ENCODE results near the gene EXOC4.

Gene EXOC4

DNA sequence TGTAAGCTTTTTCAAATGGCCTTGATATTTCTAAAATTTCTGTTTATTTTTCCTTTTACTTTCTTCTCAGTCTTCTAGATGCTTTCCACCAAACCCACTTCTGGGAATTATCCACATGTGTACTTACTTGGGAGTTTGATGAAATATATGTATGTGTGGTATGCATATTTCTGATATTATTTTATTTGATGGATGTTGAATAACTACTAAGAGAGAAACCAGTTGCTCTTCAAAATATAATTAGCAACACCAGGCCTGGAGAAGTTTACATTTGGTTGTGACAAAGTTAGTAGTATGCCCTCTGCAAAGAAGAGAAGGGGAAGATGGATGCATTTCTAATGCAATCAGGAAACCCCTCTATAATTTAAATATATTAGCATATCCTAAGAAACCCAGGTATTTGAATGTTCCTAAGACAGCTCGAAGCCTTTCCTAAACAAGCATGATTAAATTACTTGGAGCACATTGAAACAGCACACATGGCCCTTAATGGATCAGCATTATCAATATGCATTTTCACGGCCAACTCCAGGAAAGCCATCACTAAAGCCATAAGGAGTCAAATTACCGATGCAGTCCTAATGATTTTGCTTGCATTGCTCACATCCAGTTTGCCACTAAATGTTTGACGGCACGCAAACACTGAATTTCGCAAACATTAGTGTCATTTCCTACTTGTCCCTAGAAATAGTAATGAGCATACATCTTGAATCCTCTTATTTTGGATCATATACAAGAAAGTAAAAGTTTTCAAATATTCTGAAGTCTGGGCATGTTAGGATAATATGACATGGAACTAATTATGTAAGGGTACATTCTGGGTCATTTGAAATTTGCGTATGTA, 393.8 kb downstream of the EXOC4 start:
- H3K4me3 ChIP-seq (ENCODE audit: low read depth, low read length), result no peak overlapping the region
- H3K27me3 ChIP-seq (ENCODE audit: insufficient read depth, low read depth, severe bottlenecking), result no peaks in the 10 kb centered on the region
- no peaks in the 10 kb centered on the region for H3K9me3 ChIP-seq (ENCODE audit: severe bottlenecking)
- no peaks in the 10 kb centered on the region for H3K36me3 ChIP-seq
- DNase-seq, result no peak
- H3K27ac ChIP-seq, result no peak overlapping the region
- TF ChIP-seq, protein P1, sequence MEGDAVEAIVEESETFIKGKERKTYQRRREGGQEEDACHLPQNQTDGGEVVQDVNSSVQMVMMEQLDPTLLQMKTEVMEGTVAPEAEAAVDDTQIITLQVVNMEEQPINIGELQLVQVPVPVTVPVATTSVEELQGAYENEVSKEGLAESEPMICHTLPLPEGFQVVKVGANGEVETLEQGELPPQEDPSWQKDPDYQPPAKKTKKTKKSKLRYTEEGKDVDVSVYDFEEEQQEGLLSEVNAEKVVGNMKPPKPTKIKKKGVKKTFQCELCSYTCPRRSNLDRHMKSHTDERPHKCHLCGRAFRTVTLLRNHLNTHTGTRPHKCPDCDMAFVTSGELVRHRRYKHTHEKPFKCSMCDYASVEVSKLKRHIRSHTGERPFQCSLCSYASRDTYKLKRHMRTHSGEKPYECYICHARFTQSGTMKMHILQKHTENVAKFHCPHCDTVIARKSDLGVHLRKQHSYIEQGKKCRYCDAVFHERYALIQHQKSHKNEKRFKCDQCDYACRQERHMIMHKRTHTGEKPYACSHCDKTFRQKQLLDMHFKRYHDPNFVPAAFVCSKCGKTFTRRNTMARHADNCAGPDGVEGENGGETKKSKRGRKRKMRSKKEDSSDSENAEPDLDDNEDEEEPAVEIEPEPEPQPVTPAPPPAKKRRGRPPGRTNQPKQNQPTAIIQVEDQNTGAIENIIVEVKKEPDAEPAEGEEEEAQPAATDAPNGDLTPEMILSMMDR (IDR thresholded peaks at IDR 0.05; ENCODE audit: low read depth, low read length), result no peak

DNA sequence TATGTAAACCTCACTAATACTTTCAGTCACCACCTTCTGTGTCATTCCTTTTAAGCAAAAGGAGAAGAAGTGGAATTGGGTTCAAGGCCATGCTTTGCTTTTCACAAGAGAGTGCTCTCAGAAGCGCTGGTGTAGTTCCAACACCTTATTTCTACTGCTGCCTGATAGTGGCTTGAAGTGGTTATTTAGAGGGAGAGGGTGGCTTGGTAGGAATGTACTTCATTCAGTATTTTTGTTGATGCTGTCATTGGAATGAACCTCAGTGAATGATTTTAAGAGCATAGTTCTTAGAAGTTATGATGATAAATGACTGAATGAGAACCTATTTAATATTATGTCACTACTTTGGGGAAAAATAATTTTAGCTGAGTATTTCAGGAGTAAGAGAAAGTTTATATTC, 396.7 kb downstream of the EXOC4 start:
- TF ChIP-seq, protein P1 (IDR thresholded peaks at IDR 0.05; ENCODE audit: low read depth, low read length), result no peak
- DNase-seq, result no peak
- no peak overlapping the region for H3K27ac ChIP-seq
- H3K36me3 ChIP-seq, result no peaks in the 10 kb centered on the region
- H3K27me3 ChIP-seq (ENCODE audit: insufficient read depth, low read depth, severe bottlenecking), result no peaks in the 10 kb centered on the region
- no peaks in the 10 kb centered on the region for H3K9me3 ChIP-seq (ENCODE audit: severe bottlenecking)
- no peak overlapping the region for H3K4me3 ChIP-seq (ENCODE audit: low read depth, low read length)

DNA sequence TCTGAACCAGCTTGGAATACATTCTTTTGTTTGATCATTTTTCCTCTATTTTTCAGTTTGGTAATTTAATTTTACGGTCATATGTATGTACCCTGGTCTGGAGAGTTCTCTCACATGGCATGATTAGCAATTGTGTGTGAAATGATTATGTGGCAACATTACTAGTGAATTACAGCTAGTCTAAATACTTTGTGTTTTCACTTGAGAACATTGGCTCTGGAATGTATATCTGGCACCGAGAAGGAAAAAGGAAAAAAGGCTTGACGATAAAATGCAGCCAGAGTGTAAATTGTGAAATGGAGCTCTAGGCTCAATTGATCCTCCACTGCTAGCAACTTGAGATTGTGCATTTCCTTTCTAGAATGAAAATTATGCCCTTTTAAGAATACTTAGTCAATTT, 397.2 kb downstream of the EXOC4 start:
- Histone ChIP-seq H3K9me3 (ENCODE audit: severe bottlenecking) (no peaks in the 10 kb centered on the region), H3K27me3 (ENCODE audit: insufficient read depth, low read depth, severe bottlenecking) (no peaks in the 10 kb centered on the region), H3K27ac (no peak overlapping the region), H3K4me3 (ENCODE audit: low read depth, low read length) (no peak overlapping the region), H3K36me3 (no peaks in the 10 kb centered on the region)
- TF ChIP-seq, protein P1 (IDR thresholded peaks at IDR 0.05; ENCODE audit: low read depth, low read length), result no peak
- no peak for DNase-seq

GRCh38 chr7:133650487-133651300, 397.8 kb downstream of the EXOC4 start:
- no peak for DNase-seq
- Histone ChIP-seq H3K9me3 (ENCODE audit: severe bottlenecking) (no peaks in the 10 kb centered on the region), H3K4me3 (ENCODE audit: low read depth, low read length) (no peak overlapping the region), H3K27ac (no peak overlapping the region), H3K36me3 (no peaks in the 10 kb centered on the region), H3K27me3 (ENCODE audit: insufficient read depth, low read depth, severe bottlenecking) (no peaks in the 10 kb centered on the region)
- TF ChIP-seq, protein P1 (IDR thresholded peaks at IDR 0.05; ENCODE audit: low read depth, low read length), result no peak

DNA sequence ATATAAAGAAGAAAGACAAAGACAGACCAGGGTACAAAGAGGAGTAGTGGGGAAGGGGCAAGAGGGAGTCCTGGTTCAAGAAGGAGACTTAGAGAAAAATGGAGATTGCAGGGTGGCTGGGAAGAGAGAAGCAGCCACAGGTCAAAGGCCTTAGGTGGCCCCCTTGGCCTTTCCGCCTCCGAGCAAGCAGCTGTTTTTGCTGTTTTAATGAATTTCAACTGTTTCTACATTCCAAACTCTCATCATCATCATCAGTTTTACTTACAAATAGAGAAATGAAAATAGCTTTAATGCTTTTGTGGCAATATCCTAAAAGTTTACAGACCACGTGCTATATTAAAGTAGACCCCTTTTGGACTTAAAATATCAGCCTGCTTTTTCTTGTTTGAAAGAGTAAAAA, 399.7 kb downstream of the EXOC4 start:
- Histone ChIP-seq H3K9me3 (ENCODE audit: severe bottlenecking) (no peaks in the 10 kb centered on the region), H3K27ac (no peak overlapping the region), H3K4me3 (ENCODE audit: low read depth, low read length) (no peak overlapping the region), H3K36me3 (no peaks in the 10 kb centered on the region), H3K27me3 (ENCODE audit: insufficient read depth, low read depth, severe bottlenecking) (no peaks in the 10 kb centered on the region)
- DNase-seq, result no peak
- TF ChIP-seq, protein P1 (IDR thresholded peaks at IDR 0.05; ENCODE audit: low read depth, low read length), result no peak

All from WERI-Rb-1 (cell line).